ENCODE measurements around the gene DOK5. TPM values are rescaled to one million over a fixed set of nuclear protein-coding genes. Genes with fewer than 3 reads are reported as not detected.

DOK5 gene
- total and polyA plus RNA-seq, 2 of the 4 experiments (the other 2 are of a cell fraction), result 2.8 to 3.9 TPM

DNA sequence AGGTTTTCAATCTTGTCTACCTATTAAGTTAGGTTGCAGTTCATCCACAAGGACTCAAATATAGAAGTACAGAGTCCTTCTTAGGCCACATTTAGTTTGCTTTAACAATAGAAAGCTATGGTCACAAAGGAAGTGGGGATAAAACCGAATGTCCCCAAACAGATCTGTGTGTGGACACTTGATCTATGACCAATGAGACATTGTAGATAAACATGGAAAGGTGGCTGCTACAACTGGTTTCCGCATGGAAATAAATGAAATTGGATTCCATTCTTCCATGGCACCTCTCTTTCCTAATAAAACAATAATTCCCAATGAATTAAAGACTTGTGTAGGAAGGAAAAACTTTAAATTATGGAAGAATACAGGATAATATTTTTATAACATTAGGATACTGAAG is 20.4 kb upstream of the DOK5 start:
- Histone ChIP-seq H4K5ac (ENCODE audit: low read depth, low read length) (no peak overlapping the region), H3K27me3 (ENCODE audit: control insufficient read depth, insufficient read depth, low read length) (no peaks in the 10 kb centered on the region), H2AK5ac (ENCODE audit: low read depth, low read length) (no peak overlapping the region), H2BK5ac (ENCODE audit: low read depth, low read length, poor library complexity, severe bottlenecking) (no peak overlapping the region), H3K79me1 (ENCODE audit: low read depth in 1 of 2, low read length in 2 of 2) (no peaks in the 10 kb centered on the region), H4K91ac (ENCODE audit: insufficient read depth, low read depth, low read length) (no peak overlapping the region), H3K9me1 (ENCODE audit: insufficient read depth, low read length) (no peaks in the 10 kb centered on the region), H2BK15ac (ENCODE audit: low read depth, low read length) (no peak overlapping the region), H3K4me3 (ENCODE audit: insufficient read depth, low read depth, low read length) (no peak overlapping the region), H3K14ac (replicated peaks; ENCODE audit: low read depth, low read length) (no peak overlapping the region), H3K9ac (ENCODE audit: low read depth, low read length) (no peak overlapping the region), H4K8ac (ENCODE audit: low read depth in 2 of 2, low read length in 2 of 2) (no peak overlapping the region), H3K36me3 (ENCODE audit: control insufficient read depth, insufficient read depth, low read length) (no peaks in the 10 kb centered on the region), H3K4ac (ENCODE audit: low read depth, low read length) (no peak overlapping the region), H3K18ac (ENCODE audit: low read depth, low read length) (no peak overlapping the region), H2AK9ac (replicated peaks; ENCODE audit: low read depth, low read length, poor library complexity) (no peak overlapping the region), H3K4me1 (ENCODE audit: control insufficient read depth, insufficient read depth, low read length) (no peaks in the 10 kb centered on the region), H3K4me2 (ENCODE audit: low read depth, low read length) (no peak overlapping the region), H2AFZ (replicated peaks; ENCODE audit: low read length, poor library complexity) (no peak overlapping the region), H2BK20ac (ENCODE audit: low read depth, low read length) (no peak overlapping the region), H4K20me1 (ENCODE audit: insufficient read depth, low read length) (no peaks in the 10 kb centered on the region), H2BK120ac (ENCODE audit: low read depth, low read length) (no peak overlapping the region), H3K27ac (ENCODE audit: insufficient read depth, low read length) (no peak overlapping the region), H3K23ac (ENCODE audit: low read depth, low read length) (no peak overlapping the region), H3K9me3 (ENCODE audit: control insufficient read depth, insufficient read depth, low read length) (no peaks in the 10 kb centered on the region), H3K56ac (ENCODE audit: extremely low read depth, insufficient read depth, low read length) (no peak overlapping the region)
- CTCF ChIA-PET, result no interaction called here
- TF ChIP-seq RAD21 (IDR thresholded peaks at IDR 0.05; ENCODE audit: low read length), result no peak
- no peak for TF ChIP-seq NFE2L2 (IDR thresholded peaks at IDR 0.05; ENCODE audit: low read depth, low read length)
- no peak for TF ChIP-seq RFX5 (IDR thresholded peaks at IDR 0.05; ENCODE audit: low read depth, low read length)
- no TSS peak for BruUV-seq (replicated peaks)
- intact Hi-C loops (cut with micrococcal nuclease), result no loop called here
- POLR2A ChIA-PET (ENCODE audit: unreplicated experiment), result no interaction called here
- ATAC-seq (ENCODE audit: low read depth) (no peak), DNase-seq (no peak)
- 60% methylated on average over 1 of the region's 2 CpGs; no CpG with 5 or more reads in 1 of the 2 experiments for WGBS, 2 experiments (ENCODE audit: extremely low coverage in 2 of 2, insufficient read length in 1 of 2)
- in situ Hi-C loops (cut with MboI; ENCODE audit: low sequenced_read_pairs), result no loop called here
- dilution Hi-C loops (cut with HindIII; ENCODE audit: low sequenced_read_pairs, unreplicated experiment), result no loop called here
